KBM-7 (cell line): ENCODE results near the gene NAB2.
"Not testable (repeated sequence)": the region's sequence is repeated elsewhere in the genome, so short reads cannot be mapped to it uniquely, and the experiment has no call there.

Experiments used
- DNase-seq: peaks from one replicate; pipeline ENCODE4 v3.0.0-alpha.2; 2015
- in situ Hi-C: fragments of 300-500 bp; cut with MboI; formaldehyde crosslinking; loops from 2 replicates; pipeline ENCODE4 v1.14.3; 2020; ENCODE audit warnings: low sequenced_read_pairs, low pct_unique_long_range_greater_than_20kb, mixed read lengths

NAB2 gene

DNA sequence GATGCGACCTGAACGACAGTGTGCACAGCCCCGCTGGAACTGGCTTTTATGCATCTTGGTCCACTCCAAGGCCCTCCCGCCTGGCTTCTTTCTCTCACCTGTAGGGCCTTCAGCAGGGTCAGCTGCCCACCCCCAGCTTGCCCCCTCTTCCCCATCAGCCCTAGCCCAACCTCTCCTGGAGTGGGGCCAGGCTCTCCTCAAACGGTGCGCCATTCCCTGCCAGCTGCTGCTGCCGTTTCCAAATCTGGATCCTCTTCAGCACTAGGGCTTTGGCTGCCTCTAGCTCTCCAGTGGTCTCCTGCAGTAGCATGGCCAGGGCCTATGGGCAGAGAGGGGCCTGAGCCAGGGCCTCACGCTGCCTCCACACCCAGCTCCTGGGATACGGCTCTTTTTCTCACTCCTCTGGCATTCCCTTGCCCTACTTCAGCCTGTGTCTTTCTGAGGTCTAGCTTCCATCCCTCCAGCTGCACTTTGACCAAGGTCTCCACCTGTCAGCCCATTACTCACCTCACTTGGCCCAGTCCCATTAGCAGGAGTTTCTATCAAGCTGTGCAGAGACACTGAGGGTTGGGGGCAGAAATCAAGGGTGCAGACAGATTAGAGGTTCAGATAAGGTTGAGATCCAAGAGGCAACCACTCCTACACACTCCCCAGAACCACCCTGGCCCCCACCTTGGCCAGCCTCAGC is 17.3 kb downstream of the NAB2 start:
- in situ Hi-C loops: loop anchor here (10.0 kb wide), 1 partner anchor 91 kb away; the partner anchor contains the start of gene TAC3

DNA sequence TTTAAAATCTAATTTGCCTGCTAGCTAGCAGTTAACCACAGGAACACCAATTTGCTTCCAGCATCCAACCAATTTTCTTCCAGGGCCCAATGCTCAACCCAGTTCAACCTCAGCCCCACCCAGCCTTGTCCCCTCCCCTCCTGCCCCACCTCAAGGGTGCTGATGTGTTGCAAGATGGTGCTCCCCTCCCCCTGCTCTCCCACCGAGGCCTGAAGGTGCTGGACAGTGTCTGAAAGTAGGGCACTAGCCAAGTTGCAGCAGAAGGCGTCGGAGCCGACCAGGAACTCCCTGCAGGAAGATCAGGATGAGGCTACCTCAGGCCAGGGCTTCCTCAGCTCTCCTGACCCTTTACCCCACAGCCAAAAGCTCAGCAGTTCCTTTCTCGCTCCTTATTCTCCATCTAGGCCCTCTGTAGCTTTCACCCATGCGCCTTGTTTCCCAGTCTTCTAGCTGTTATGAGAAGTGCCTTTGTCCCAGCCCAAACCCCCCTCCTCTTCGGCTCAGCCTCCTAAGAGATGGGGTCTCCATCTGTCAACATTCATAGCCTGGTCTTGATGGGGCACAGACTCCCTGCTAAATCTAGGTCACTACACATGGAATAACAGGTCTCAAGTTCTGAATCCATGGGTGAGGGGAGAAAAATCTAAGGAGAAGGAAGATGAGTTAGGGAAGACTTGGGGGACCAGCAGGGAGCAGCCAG is 18.7 kb downstream of the NAB2 start:
- DNase-seq: no peak
- in situ Hi-C loops: loop anchor here (10.0 kb wide), 1 partner anchor 93 kb away; the partner anchor contains the start of gene TAC3

More for the DNA sequence above, 17.3 kb downstream of the NAB2 start:
- DNase-seq: no peak

DNA sequence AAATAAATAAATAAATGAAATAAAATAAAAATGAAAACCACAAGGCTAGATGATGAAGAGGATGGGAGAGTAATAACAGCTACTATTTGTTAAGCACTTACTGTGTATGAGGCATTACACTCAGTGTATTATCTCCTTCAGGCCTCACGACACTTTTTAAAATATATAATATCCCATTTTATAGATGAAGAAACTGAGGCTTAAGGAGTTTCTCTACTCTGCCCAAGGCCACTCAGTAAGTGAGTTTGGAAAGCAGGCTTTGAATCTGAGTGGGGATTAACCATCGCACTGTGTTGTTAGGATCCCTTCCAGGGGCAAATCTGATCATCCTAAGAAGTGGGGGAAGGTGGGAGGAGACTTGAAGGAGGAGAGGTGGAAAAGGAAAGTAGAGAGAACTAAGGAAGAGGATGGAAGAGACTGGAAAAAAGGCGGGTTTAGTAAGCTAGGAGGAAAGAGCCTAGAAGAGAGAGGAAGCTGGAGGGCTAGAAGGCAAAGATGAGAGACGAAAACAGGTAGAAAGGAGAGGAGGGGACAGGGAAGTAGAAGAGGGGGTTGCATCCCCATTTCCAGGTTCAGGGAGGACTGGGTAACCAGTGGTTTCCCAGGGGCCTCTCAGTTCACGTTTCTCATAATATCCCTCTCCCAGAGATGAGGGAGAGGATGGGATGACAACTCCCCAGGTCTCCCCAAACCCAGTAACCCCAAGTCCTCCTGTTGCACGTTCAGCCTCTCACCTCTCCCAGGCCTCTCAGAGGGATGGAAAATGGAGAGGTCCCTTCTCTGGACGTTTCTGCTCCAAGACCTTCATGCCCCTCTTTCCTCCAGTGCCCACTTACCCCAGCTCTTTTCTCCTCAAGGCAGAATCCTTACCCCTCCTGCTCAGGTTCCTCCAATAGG is 20.5 kb downstream of the NAB2 start:
- in situ Hi-C loops: loop anchor here (10.0 kb wide), 1 partner anchor 95 kb away; the partner anchor contains the start of gene TAC3
- DNase-seq: no peak

DNA sequence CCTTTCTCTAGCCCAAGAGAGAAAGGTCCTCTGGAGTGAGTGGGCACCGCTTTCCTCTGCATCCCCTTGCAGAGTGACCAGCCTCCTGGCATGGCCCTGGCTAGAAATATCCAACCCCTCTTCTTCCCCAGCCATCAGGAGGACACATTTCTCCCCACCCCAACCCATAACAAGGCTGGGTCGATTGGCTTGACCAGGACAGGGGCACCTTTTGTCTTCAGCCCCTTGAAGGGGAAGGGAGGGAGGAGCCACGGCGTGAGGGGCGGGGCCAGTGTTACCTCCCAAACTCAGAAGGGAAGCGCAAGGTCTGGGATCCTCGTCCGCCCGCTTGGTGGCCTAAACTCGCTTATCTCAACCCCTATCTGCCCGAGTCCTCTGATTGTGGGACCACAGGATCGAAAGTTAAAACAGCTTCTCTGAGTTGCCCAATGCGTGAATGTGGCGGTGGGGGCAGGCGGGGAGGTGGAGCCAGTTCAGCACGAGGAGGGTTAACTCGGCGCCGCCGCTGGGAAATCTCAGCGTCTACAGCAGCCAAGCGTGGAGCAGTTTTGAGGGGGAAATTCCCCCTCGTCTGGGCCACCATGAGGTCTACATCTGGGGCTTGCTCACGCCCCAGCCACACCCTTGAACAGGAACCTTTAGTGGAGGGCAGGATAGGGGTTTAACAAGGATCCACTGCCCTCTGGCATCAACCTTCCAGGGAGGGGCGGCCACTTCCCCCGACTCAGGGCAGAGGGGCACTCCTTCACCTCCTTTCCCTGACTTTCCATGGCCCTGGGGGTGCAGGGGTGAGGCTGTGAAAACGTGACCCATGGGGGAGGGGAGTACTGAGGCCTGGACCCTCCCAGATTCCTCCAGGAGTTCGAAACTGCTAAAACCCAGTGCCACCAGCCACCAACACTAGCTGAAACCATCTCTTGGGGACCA is 21.5 kb downstream of the NAB2 start:
- DNase-seq: peak; percentile 83
- in situ Hi-C loops: no loop called here

DNA sequence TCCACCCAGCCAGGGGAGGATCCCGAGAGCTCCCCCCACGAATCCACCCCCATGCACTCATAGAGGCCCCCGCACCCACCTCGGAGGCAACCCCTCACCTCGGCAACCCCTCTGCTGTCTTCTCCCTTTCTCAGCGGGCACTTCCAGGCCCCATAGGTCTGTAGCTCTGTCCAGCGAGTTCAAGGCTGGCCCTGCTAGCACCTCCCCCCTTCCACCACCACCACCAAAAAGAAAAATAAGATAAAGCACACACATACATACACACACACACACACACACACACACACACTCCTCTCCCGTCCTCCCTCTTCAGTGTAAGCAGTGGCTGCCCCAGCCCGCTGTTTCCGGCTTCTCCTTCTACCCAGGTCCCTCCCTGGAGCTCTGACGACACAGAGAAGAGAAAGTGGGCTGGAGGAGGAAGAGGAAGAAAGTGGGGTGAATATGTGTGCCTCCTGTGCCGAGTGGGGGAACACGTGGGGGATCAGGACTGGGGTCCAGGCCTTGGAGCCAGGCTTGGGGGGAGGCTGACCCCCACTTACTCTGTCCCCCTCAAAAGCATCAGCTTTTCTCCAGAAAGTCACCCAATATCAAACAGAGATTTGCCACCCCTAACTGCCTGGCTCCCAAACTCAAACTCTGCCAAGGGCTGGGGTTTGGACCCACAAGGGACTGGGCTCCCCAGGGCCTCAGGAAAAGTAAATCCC is 22.3 kb downstream of the NAB2 start, which contains the start of gene STAT6:
STAT6 (minus strand) TSS at position 332 of the 704 bp plus-strand sequence. CDS start 3,084 bp downstream, outside the sequence.
- peak; percentile 93 for DNase-seq
- in situ Hi-C loops: no loop called here

DNA sequence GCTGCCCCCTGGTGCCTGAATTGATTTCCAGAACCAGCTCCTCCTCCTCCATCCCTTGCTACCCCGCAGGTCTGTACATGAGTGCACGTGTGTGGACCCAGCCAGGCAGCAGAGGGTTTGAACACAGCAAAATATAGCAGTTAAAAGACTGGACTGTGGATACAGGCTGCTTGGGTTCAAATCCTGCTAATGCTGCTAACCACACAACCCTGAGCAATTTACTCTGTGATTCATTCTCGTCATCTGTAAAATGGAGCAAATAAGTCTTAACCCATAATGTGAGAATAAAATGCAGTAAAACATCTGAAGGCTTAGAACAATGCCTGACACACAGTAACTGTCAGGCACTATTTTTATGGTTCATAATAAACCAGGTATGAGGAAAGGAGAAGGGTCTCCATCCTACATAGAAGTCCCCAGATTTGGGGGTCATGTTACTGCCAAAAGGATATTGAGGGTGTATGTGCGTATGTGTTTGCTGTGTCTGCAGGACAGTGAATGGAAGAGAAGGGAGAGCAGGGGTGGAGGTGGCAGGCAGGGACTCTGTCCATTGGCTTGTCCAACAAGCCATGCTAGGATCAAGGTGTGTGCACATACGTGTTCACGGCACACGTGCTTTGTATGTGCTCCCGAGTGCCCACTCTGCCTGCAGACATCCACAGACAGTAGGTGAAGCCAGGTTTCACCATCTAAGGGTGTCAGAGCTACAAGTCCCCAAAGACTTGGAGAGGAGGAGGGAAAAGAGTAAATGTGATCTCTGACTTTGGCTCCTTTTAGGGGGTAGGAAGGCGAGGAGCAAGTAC is 23.8 kb downstream of the NAB2 start:
- DNase-seq: no peak
- in situ Hi-C loops: no loop called here

DNA sequence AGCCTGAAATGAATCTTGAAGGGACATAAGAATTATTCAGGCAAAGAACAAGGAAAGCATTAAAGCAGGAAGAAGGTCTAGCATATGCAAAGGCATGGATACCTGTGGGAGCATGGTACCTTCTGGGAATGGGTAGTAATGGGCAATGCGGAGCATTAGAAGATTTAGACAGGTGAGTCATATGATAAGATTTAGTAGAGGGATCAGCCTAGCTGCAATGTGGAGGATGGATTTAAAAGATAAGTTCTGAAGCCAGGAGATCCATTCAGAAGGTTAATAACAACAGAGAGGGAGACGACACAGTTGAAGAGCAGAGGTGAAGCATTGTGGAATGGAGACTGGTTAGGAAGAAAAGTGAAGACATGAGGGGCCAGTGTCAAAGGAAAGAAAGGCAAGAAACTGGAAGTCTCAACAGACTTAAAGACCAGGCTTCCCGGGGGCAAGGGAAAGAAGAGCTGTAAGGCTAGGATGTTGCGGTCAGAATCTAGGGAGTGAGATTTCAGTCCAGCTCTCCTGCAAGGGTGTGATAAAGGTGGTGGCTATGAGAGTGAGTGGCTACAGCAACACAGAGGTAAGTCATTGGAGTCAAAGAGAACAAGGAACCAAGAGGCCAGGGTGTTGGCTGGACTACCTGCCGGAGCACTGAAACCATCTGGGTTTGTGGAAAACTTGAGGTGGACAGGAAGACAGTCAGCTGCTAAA is 27.8 kb downstream of the NAB2 start:
- no peak for DNase-seq
- in situ Hi-C loops: no loop called here

DNA sequence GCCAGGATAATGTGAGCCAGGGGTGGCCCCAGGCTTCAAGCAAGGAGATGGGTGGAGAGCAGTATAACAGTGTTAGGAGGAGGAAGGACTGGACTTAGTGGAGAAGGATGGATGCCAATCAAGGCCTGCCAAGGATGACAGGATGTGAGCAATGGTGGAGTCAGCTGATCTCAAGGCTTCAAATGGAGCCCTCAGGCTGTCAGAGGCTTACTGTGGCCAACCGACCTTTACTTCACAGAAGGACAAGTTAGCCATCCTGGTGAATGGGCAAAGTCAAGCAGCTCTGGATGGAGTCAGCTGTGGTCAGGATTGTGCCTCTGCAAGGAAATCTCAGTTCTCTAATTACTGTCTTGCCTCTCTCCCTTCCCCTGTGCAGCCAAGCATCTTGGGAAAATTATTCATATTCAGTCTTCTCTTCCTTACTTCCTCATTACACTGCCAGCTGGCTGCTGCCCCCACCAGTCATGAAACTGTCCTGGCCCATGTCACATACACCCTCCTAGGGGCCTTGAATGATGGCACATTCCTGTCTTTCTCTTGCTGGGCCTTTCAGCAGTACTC is 29.9 kb downstream of the NAB2 start:
- peak; percentile 76 for DNase-seq
- in situ Hi-C loops: no loop called here

DNA sequence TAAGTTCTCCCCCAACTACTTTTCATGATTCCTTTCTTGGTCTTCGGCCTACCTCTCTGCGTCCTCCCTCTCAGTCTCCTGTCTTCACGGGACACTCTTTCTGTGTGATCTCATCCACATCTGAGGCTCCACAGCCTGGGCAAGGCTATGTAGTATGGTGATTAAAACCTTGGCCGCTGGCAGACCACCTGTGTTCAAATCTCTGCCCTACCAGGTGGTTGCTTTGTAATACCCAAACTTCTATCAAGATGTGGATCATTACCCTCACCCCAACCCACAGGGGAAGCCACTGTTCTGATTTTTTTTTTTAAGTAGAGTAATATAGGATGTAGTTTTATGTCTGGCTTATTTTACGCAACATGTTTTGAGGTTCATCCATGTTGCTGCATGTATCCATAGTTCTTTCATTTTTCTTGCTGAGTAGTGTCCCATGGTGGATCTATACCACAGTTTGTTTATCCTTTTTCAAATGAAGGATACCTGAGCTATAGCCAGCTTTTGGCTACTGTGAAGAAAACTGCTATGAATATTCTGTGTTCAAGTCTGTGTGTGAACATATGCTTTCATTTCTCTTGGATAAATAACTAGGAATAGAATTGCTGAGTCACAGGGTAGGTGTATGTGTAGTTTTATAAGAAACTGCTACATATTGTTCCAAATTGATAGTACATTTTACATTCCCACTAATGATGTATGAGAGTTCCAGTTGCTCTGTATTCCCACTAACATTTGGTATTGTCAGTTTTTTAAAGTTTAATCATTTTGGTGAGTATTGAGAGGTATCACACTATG is 30.6 kb downstream of the NAB2 start:
- in situ Hi-C loops: no loop called here
- no peak for DNase-seq

DNA sequence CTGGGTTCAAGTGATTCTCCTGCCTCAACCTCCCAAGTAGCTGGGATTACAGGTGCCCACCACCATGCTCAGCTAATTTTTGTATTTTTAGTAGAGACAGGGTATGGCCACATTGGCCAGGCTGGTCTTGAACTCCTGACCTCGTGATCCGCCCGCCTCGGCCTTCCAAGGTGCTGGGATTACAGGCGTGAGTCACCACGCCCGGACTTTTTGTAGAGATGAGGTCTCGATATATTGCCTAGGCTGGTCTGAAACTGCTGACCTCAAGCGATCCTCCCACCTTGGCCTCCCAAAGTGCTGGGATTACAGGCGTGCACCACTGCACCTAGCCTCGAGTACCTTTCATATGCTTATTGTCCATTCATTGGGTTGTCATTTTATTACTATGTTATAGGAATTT is 31.8 kb downstream of the NAB2 start:
- in situ Hi-C loops, DNase-seq: not testable (repeated sequence)

DNA sequence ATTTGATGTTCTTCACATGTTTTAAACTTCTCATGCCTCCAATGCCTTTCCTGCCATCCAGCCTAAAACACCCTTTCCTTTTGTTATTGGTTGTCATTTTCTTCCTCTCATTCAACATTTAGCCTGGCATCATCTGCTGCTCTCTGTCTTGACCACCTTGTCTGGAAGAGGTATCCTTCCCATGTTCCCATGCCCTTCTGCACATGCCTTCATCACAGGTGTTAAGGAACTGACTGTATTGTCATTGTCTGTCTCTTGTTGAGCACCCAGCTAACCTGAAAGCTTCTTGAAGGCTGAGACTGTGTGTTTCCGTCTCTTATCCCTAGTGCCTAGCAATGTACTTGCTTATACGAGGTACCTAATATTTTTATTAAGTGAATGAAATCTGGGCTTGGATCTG is 34.9 kb downstream of the NAB2 start:
- in situ Hi-C loops: no loop called here
- DNase-seq: no peak

DNA sequence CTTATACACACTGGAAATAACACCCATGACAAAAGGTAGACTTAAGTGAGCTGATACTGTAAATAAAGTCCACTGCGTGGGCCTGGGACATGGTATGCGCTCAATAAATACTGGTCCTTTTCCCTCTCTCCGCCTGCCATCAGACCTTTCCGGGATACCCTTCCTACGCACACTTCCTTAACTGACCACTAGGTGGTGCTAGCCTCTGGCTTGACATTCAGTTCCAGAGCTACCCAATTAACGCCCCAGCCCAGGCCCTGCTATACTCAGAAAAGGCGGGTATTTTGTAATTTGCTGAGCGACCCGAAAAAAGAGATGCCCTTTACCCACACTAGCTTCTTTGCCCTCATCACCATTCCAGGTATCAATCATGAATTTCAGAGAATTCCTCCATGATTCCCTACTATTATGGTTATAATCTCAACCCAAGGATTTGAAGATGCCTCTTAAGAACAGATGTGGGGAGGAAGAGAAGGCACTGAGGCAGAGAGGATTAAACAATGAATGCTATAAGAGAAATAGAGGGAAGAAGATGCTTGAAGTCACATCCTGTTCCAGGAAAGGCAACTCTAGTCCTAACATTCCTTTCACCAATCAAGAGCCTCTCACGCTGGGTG is 35.5 kb downstream of the NAB2 start:
- peak; percentile 79 for DNase-seq
- in situ Hi-C loops: no loop called here

DNA sequence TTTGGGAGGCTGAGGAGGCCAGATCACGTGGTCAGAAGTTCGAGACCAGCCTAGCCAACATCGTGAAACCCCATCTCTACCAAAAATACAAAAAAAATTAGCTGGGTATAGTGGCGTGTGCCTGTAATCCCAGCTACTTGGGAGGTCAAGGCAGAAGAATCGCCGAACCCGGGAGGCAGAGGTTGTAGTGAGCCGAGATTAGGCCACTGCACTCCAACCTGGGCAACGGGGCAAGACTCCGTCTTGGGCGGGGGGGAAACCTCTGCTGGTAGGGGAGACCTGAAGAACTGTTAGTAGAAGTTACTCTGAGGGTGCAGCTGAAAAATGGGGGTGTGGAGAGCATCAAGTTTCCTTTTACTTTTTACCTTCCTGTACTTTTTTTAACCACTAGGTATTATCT is 37.1 kb downstream of the NAB2 start:
- in situ Hi-C loops: no loop called here
- no peak for DNase-seq

DNA sequence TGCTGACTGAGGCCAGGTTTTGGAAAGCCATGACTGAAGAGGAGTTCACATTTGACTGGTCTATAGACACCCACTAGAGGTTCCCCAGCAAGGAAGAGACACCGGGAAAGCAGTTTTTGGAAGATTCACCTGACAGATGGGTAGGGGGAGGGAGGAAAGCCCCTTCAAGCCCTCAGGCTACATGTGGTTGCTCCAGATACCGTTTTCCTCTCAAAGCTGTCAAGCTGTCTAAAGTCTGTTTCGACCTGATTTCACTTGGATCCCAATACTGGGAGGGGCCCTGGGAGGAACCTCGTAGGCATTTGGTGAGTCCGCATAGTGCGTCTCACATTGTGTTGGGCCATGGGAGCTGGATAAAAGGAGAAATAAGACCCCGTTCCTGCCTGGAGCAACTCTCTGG is 37.6 kb downstream of the NAB2 start:
- in situ Hi-C loops: no loop called here
- no peak for DNase-seq

DNA sequence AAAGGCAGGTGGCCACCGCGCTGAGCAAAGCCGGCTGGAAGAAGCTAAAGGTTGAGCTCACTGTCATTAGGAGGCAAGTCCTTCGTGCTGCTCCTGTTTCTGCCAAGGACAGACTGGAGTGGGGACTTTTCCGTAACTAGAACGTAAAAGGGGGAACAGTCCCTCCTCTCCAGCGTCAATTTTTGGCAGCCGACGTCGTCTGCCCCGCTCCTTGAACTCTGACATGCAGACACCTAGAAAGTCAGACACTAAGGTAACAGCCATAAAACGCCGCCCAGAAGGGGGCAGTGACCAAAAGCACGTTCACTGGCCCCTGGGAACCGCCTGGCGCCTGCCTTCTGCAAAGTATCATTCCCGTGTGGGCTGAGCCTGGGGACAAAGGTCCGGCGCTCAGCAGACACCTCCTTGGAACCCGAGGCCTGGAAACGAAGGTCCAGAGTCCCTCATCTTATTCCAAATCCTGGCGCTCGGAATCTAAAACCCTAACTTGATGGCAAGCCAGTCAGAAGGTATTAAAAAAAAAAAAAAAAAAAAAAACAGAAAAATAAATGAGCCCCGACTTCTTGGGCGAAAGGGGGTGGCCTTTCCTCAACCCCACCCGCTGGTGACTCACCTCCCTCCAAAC is 38.3 kb downstream of the NAB2 start:
- in situ Hi-C loops: no loop called here
- peak; percentile 55 for DNase-seq
